Testis (tissue), 3 donors: ENCODE measurements around the gene CCNY. TPM values are rescaled to one million over a fixed set of nuclear protein-coding genes. Genes with fewer than 3 reads are reported as not detected.

Source experiments
- DNase-seq: peaks from one replicate; pipeline ENCODE4 v3.0.0-alpha.2; 2019
- H3K27ac ChIP-seq, 2 donors: fragments of 200-600 bp; sonication (generic); one replicate each; pipeline ENCODE4 v1.5.1; 2019
- H3K27me3 ChIP-seq: fragments of 200-600 bp; sonication (generic); one replicate; pipeline ENCODE4 v1.5.1; 2019
- H3K36me3 ChIP-seq: fragments of 200-600 bp; sonication (generic); one replicate; pipeline ENCODE4 v1.5.1; 2017; ENCODE audit warnings: low read depth; ENCODE audit errors: missing control alignments
- H3K4me1 ChIP-seq: fragments of 200-600 bp; sonication (generic); one replicate; pipeline ENCODE4 v1.5.1; 2019
- H3K4me3 ChIP-seq, 2 donors: fragments of 200-600 bp; sonication (generic); one replicate each; pipeline ENCODE4 v1.5.1; 2017 to 2019
- H3K9me3 ChIP-seq: fragments of 200-600 bp; sonication (generic); one replicate; pipeline ENCODE4 v1.5.1; 2017
- CTCF ChIP-seq, 3 experiments: fragments of 450-650 bp in 2 of 3; fragments of 200-600 bp in 1 of 3; sonication (generic) in 1 of 3; IDR thresholded peaks; one replicate each; pipeline ENCODE4 v1.5.1; 2016 to 2019; ENCODE audit warnings: antibody characterized with exemption in 3 of 3, mild to moderate bottlenecking in 2 of 3, moderate library complexity in 1 of 3
- POLR2A ChIP-seq: fragments of 450-650 bp; IDR thresholded peaks from one replicate; pipeline ENCODE4 v1.6.1; 2017; ENCODE audit warnings: antibody characterized with exemption, mild to moderate bottlenecking, moderate library complexity
- WGBS, 2 donors: methylation state at CpG; one replicate each; pipeline ENCODE4 v1.1.5; 2018; 5-methylcytosine and 5-hydroxymethylcytosine counted together
- intact Hi-C: fragments of 100-400 bp; cut with DNase I; formaldehyde crosslinking; loops from one replicate; pipeline ENCODE4 v1.15.1; 2023; ENCODE audit warnings: low total_unique reads
- polyA plus RNA-seq: library from polyadenylated mRNA; stranded (reverse); fragments of 350-450 nt; fragmentation: Illumina TruSeq; extraction: RNeasy Lipid Tissue Mini Kit (QIAGEN cat#74804); gene quantifications from one replicate; pipeline ENCODE4 v1.2.3, GENCODE V29; 2014; ENCODE audit warnings: low read depth, low replicate concordance; ENCODE audit not compliant: insufficient read depth
- total RNA-seq, 2 donors: library from RNA; depleted of rRNA; stranded (reverse); fragments of >200 nt; gene quantifications; one replicate each; pipeline ENCODE4 v1.2.3, GENCODE V29; 2016

Gene CCNY
- total and polyA plus RNA-seq, 3 donors from 2014 or later, result 103 to 380 (median 132) TPM

- Histone ChIP-seq H3K36me3 (no peaks in the 10 kb centered on the region), H3K4me3 (no peak overlapping the region), H3K27ac (no peak overlapping the region), H3K27me3 (no peaks in the 10 kb centered on the region), H3K4me1 (no peaks in the 10 kb centered on the region), H3K9me3 (no peaks in the 10 kb centered on the region)
- intact Hi-C loops, result no loop called here
- DNase-seq, result no peak
- TF ChIP-seq POLR2A, result no peak
- 81 to 89% methylated on average over 8 to 9 of the region's 9 CpGs for WGBS, 2 donors
These were observed 238.6 kb downstream of the CCNY start for GRCh38 chr10:35574924-35575352.

GRCh38 chr10:35575640-35576039, 239.3 kb downstream of the CCNY start:
- H3K27me3 ChIP-seq, result no peaks in the 10 kb centered on the region
- TF ChIP-seq POLR2A, result no peak
- no peak for TF ChIP-seq CTCF (IDR thresholded peaks at IDR 0.05)
- intact Hi-C loops, result no loop called here
- no peak for DNase-seq
- no peak overlapping the region for H3K4me3 ChIP-seq
- no peaks in the 10 kb centered on the region for H3K4me1 ChIP-seq
- no peaks in the 10 kb centered on the region for H3K36me3 ChIP-seq
- H3K9me3 ChIP-seq, result no peaks in the 10 kb centered on the region
- WGBS, 2 donors, result 91 to 98% methylated on average over 9 of the region's 9 CpGs
- H3K27ac ChIP-seq, result no peak overlapping the region

GRCh38 chr10:35576730-35577129, 240.4 kb downstream of the CCNY start:
- TF ChIP-seq CTCF (IDR thresholded peaks at IDR 0.05), result no peak
- no peak for TF ChIP-seq POLR2A
- DNase-seq, result no peak
- H3K27ac ChIP-seq, result no peak overlapping the region
- no peaks in the 10 kb centered on the region for H3K4me1 ChIP-seq
- intact Hi-C loops, result no loop called here
- H3K9me3 ChIP-seq, result no peaks in the 10 kb centered on the region
- WGBS, 2 donors, result 91 to 96% methylated on average over 3 of the region's 3 CpGs
- H3K4me3 ChIP-seq, result no peak overlapping the region
- no peaks in the 10 kb centered on the region for H3K27me3 ChIP-seq
- no peaks in the 10 kb centered on the region for H3K36me3 ChIP-seq

- no peak for TF ChIP-seq CTCF (IDR thresholded peaks at IDR 0.05)
- TF ChIP-seq POLR2A, result no peak
- H3K27ac ChIP-seq, result no peak overlapping the region
- no peaks in the 10 kb centered on the region for H3K9me3 ChIP-seq
- no peak for DNase-seq
- intact Hi-C loops, result no loop called here
- no peaks in the 10 kb centered on the region for H3K36me3 ChIP-seq
- H3K4me3 ChIP-seq, result no peak overlapping the region
- no peaks in the 10 kb centered on the region for H3K4me1 ChIP-seq
- H3K27me3 ChIP-seq, result no peaks in the 10 kb centered on the region
- WGBS, 2 donors, result 54 to 70% methylated on average over 7 of the region's 7 CpGs
These were observed 241.8 kb downstream of the CCNY start for GRCh38 chr10:35577926-35578617.

- TF ChIP-seq CTCF (IDR thresholded peaks at IDR 0.05) (no peak), POLR2A (no peak)
- no peaks in the 10 kb centered on the region for H3K27me3 ChIP-seq
- intact Hi-C loops, result no loop called here
- DNase-seq, result no peak
- H3K36me3 ChIP-seq, result no peaks in the 10 kb centered on the region
- no peaks in the 10 kb centered on the region for H3K9me3 ChIP-seq
- 68 to 90% methylated on average over 4 of the region's 4 CpGs for WGBS, 2 donors
- H3K27ac ChIP-seq, result no peak overlapping the region
- no peak overlapping the region for H3K4me3 ChIP-seq
- H3K4me1 ChIP-seq, result no peaks in the 10 kb centered on the region
These were observed 242.3 kb downstream of the CCNY start for GRCh38 chr10:35578618-35578956.
